GM12878 (cell line): ENCODE measurements around the gene CPEB3. TPM values are rescaled to one million over a fixed set of nuclear protein-coding genes. Genes with fewer than 3 reads are reported as not detected.

Experiments used
- BACH1 ChIP-seq: fragments of 450-650 bp; IDR thresholded peaks from 2 replicates; pipeline ENCODE4 v1.6.1; 2017; ENCODE audit warnings: mild to moderate bottlenecking, borderline replicate concordance
- BHLHE40 ChIP-seq, 2 experiments: fragments of 450-650 bp in 1 of 2; IDR thresholded peaks; 2 replicates each; pipeline ENCODE4 v1.6.1; 2011 to 2017; ENCODE audit warnings: low read depth in 2 of 2, borderline replicate concordance in 1 of 2, improper control_type of control experiment in 1 of 2, low read length in 1 of 2, mild to moderate bottlenecking in 1 of 2
- CBFB ChIP-seq: IDR thresholded peaks from 2 replicates; pipeline ENCODE4 v1.6.1; 2016; ENCODE audit warnings: antibody characterized with exemption, low read depth
- CBX5 ChIP-seq: sonication (generic); IDR thresholded peaks from 2 replicates; pipeline ENCODE4 v1.6.1; 2016; ENCODE audit warnings: low read depth, moderate library complexity, mild to moderate bottlenecking, inconsistent platforms
- CUX1 ChIP-seq: IDR thresholded peaks from 2 replicates; pipeline ENCODE4 v1.6.1; 2012; ENCODE audit warnings: improper control_type of control experiment, low read depth, low read length; ENCODE audit not compliant: insufficient replicate concordance
- GATAD2B ChIP-seq: fragments of 450-650 bp; conservative IDR thresholded peaks from 2 replicates; pipeline ENCODE4 v1.6.1; 2017; ENCODE audit warnings: low read depth, mild to moderate bottlenecking, moderate library complexity
- KAT2A ChIP-seq: conservative IDR thresholded peaks from 2 replicates; pipeline ENCODE4 v1.6.1; 2011; ENCODE audit warnings: low read depth, low read length; ENCODE audit not compliant: control insufficient read depth
- MYC ChIP-seq: IDR thresholded peaks from 2 replicates; pipeline ENCODE4 v1.6.1; 2011; ENCODE audit warnings: mild to moderate bottlenecking, low read length, moderate library complexity, inconsistent platforms; ENCODE audit not compliant: insufficient read depth, insufficient replicate concordance, insufficient read length, severe bottlenecking
- POU2F2 ChIP-seq: IDR thresholded peaks from 3 replicates; pipeline ENCODE4 v1.6.1; 2011; ENCODE audit warnings: low read depth, mild to moderate bottlenecking, low read length, borderline replicate concordance
- RAD51 ChIP-seq: fragments of 450-650 bp; IDR thresholded peaks from 2 replicates; pipeline ENCODE4 v1.6.1; 2016; ENCODE audit warnings: moderate library complexity, mild to moderate bottlenecking, inconsistent platforms
- SMARCA5 ChIP-seq: fragments of 450-650 bp; IDR thresholded peaks from 2 replicates; pipeline ENCODE4 v1.6.1; 2017; ENCODE audit warnings: mild to moderate bottlenecking
- SP1 ChIP-seq: IDR thresholded peaks from one replicate; pipeline ENCODE4 v1.6.1; 2011; ENCODE audit warnings: low read depth, low read length
- SREBF1 ChIP-seq: IDR thresholded peaks from 2 replicates; pipeline ENCODE4 v1.6.1; 2012; ENCODE audit warnings: mild to moderate bottlenecking, low read length
- SREBF2 ChIP-seq: IDR thresholded peaks from 2 replicates; pipeline ENCODE4 v1.6.1; 2012; ENCODE audit warnings: mild to moderate bottlenecking, low read length
- ZZZ3 ChIP-seq: IDR thresholded peaks from 2 replicates; pipeline ENCODE4 v1.6.1; 2011; ENCODE audit warnings: low read depth; ENCODE audit not compliant: control insufficient read depth, insufficient read length
- polyA plus RNA-seq, 11 experiments: library from polyadenylated mRNA; depleted of rRNA in 4 of 11; unstranded in 6 of 11; stranded (reverse) in 5 of 11; fragments of >200 nt; fragmentation: Nextera tagmentation in 4 of 11; fragmentation: Illumina TruSeq in 1 of 11; extraction: Ambion mirVana in 4 of 11; extraction: Trizol in 1 of 11; gene quantifications; 1 replicate in 1 of 11; 2 replicates in 10 of 11; pipeline versions ENCODE4 v1.2.1 to v1.2.3, GENCODE V29; 2011 to 2016; ENCODE audit warnings: inconsistent platforms in 2 of 11, missing spikeins in 2 of 11, low read depth in 1 of 11
- total RNA-seq, 4 experiments: library from RNA; depleted of rRNA in 3 of 4; stranded (reverse); fragments of >200 nt in 3 of 4; fragmentation: Illumina TruSeq in 1 of 4; extraction: Trizol in 1 of 4; gene quantifications; 2 replicates each; pipeline versions ENCODE4 v1.2.1 to v1.2.3, GENCODE V29; 2013 to 2021
- TF ChIP-seq, protein P1 (sequence below), 3 experiments: IDR thresholded peaks in 2 of 3; conservative IDR thresholded peaks in 1 of 3; 2 replicates each; pipeline ENCODE4 v1.5.1; 2011; ENCODE audit warnings: low read depth in 3 of 3, low read length in 3 of 3, mild to moderate bottlenecking in 3 of 3, control low read depth in 2 of 3, moderate library complexity in 2 of 3, inconsistent platforms in 1 of 3, mixed read lengths in 1 of 3; ENCODE audit not compliant: control insufficient read depth in 2 of 3, insufficient read depth in 1 of 3; ENCODE audit errors: extremely low read depth in 1 of 3

The CPEB3 gene
- total and polyA plus RNA-seq, 10 of the 15 experiments (the other 5 are each of a cell fraction or from before 2014, with no cell fraction given): 0.50 to 2.3 (median 1.2) TPM

DNA sequence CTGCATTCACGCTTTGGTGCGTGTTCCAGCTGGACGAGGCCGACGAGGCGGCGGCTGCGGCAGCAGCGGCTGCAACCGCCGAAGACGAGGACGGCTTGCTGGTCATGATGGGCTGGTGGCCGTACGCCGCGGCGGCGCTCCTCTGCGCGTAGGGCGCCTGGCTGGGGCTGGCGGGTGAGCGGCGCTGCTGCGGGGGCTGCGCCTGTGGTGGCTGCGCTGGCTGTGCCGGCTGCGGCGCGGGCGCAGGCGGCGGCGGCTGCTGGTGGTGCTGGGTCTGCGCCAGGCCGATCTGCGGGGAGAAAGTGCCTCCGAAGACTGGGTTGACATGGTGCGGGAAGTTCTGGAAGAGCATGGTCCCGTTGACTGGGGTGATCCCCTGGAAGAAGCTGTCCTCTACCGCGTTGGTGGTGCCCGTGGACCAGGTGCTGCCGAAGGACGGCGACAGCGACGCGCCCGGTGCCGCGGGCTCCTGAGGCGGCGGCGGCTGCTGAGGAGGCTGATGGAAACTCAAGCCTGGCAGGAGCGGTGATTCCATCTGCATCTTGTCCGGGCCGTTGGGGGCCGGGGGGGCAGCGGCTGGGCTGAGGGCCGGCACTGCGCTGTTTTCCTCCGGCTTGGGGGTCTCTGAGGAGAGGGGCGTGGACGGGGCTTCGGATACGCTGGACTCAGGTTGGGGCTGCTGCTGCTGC is 51.1 kb downstream of the CPEB3 start (continued):
- TF ChIP-seq BHLHE40 (IDR thresholded peaks at IDR 0.05; ENCODE audit: borderline replicate concordance in 1 of 2, low read depth in 2 of 2, low read length in 1 of 2) (peak in 1 of 2 experiments; percentile 25; a peak in 1 of 4 replicates), BACH1 (0 out of 2 replicates have a peak, but pooled peaks have one; percentile 36), SP1 (no peak), KAT2A (no peak), ZZZ3 (no peak), SMARCA5 (0 out of 2 replicates have a peak, but pooled peaks have one; percentile 32), MYC (no peak), SREBF1 (no peak), POU2F2 (no peak), RAD51 (no peak), CBX5 (no peak), SREBF2 (no peak), CBFB (no peak), CUX1 (no peak), GATAD2B (peak; percentile 61; the same call in 1 of the 2 replicates)
- TF ChIP-seq, protein P1, sequence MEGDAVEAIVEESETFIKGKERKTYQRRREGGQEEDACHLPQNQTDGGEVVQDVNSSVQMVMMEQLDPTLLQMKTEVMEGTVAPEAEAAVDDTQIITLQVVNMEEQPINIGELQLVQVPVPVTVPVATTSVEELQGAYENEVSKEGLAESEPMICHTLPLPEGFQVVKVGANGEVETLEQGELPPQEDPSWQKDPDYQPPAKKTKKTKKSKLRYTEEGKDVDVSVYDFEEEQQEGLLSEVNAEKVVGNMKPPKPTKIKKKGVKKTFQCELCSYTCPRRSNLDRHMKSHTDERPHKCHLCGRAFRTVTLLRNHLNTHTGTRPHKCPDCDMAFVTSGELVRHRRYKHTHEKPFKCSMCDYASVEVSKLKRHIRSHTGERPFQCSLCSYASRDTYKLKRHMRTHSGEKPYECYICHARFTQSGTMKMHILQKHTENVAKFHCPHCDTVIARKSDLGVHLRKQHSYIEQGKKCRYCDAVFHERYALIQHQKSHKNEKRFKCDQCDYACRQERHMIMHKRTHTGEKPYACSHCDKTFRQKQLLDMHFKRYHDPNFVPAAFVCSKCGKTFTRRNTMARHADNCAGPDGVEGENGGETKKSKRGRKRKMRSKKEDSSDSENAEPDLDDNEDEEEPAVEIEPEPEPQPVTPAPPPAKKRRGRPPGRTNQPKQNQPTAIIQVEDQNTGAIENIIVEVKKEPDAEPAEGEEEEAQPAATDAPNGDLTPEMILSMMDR (IDR thresholded peaks at IDR 0.05 in 2 of 3, conservative IDR thresholded peaks at IDR 0.05 in 1 of 3; ENCODE audit: control insufficient read depth in 2 of 3, extremely low read depth in 1 of 3, insufficient read depth in 1 of 3, low read depth in 3 of 3, low read length in 3 of 3): no peak
- TF ChIP-seq, all 136 proteins: peak for 6
